GM19351 (cell line): ENCODE data around the gene POLK.
"Not testable (repeated sequence)": the region's sequence is repeated elsewhere in the genome, so short reads cannot be mapped to it uniquely, and the experiment has no call there.

Experiments used
- ATAC-seq: cut with Tn5 transposase; IDR thresholded peaks from one replicate; pipeline ENCODE4 v1.9.1; 2021; ENCODE audit warnings: mild to moderate bottlenecking, moderate library complexity; ENCODE audit not compliant: unreplicated experiment

The POLK gene

GRCh38 chr5:75546830-75547229 is 35.1 kb downstream of the POLK start:
- no peak for ATAC-seq

- ATAC-seq = no peak
Observed at GRCh38 chr5:75547812-75548211, 36.1 kb downstream of the POLK start.

GRCh38 chr5:75550597-75550996 is 38.9 kb downstream of the POLK start:
- no peak for ATAC-seq

GRCh38 chr5:75551471-75551870 is 39.8 kb downstream of the POLK start:
- ATAC-seq = no peak

GRCh38 chr5:75552764-75553163 is 41.1 kb downstream of the POLK start:
- no peak for ATAC-seq

GRCh38 chr5:75553358-75553757 is 41.7 kb downstream of the POLK start:
- ATAC-seq = no peak

- no peak for ATAC-seq
Observed at GRCh38 chr5:75558221-75558620, 46.5 kb downstream of the POLK start.

GRCh38 chr5:75558981-75559632 is 47.4 kb downstream of the POLK start:
- no peak for ATAC-seq

GRCh38 chr5:75560655-75561054 is 49.0 kb downstream of the POLK start:
- not testable (repeated sequence) for ATAC-seq

GRCh38 chr5:75565991-75566709 is 54.5 kb downstream of the POLK start:
- not testable (repeated sequence) for ATAC-seq

- ATAC-seq = peak; percentile 85
Observed at GRCh38 chr5:75566710-75567309, 55.1 kb downstream of the POLK start.

GRCh38 chr5:75567710-75568109 is 56.0 kb downstream of the POLK start:
- no peak for ATAC-seq

GRCh38 chr5:75568202-75568601 is 56.5 kb downstream of the POLK start:
- ATAC-seq = peak; percentile 42

- no peak for ATAC-seq
Observed at GRCh38 chr5:75571547-75571946, 59.9 kb downstream of the POLK start.

- ATAC-seq = peak; percentile 19
Observed at GRCh38 chr5:75574791-75575190, 63.1 kb downstream of the POLK start.

GRCh38 chr5:75578280-75578679 is 66.6 kb downstream of the POLK start:
- ATAC-seq = not testable (repeated sequence)

- no peak for ATAC-seq
Observed at GRCh38 chr5:75584641-75585040, 73.0 kb downstream of the POLK start.

- no peak for ATAC-seq
Observed at GRCh38 chr5:75588666-75589065, 77.0 kb downstream of the POLK start.

GRCh38 chr5:75600535-75600934 is 88.8 kb downstream of the POLK start:
- ATAC-seq = no peak

GRCh38 chr5:75601567-75601966 is 89.9 kb downstream of the POLK start:
- no peak for ATAC-seq

GRCh38 chr5:75601996-75602395 is 90.3 kb downstream of the POLK start:
- ATAC-seq = no peak

- ATAC-seq = no peak
Observed at GRCh38 chr5:75603371-75603770, 91.7 kb downstream of the POLK start.
